Ovary (tissue), 3 donors: ENCODE data around the gene MAP4K4.

ENCODE experiments used
- EP300 ChIP-seq: sonication (generic); formaldehyde crosslinking; IDR thresholded peaks from one replicate; pipeline ENCODE4 v1.6.1; 2017; ENCODE audit warnings: antibody characterized with exemption
- POLR2A ChIP-seq: fragments of 450-650 bp; IDR thresholded peaks from one replicate; pipeline ENCODE4 v1.6.1; 2017; ENCODE audit warnings: antibody characterized with exemption, mild to moderate bottlenecking, moderate library complexity
- TF ChIP-seq, protein P1 (sequence below), 3 donors: fragments of 450-650 bp in 2 of 3; fragments of 200-600 bp in 1 of 3; IDR thresholded peaks; one replicate each; pipeline versions ENCODE4 v1.5.1 to v1.8.0; 2016 to 2022; ENCODE audit warnings: antibody characterized with exemption in 3 of 3, mild to moderate bottlenecking in 1 of 3
- donor health status: DM: no; HTN: no; CAD: no.

GRCh38 chr2:101732773-101733256 lies 35.3 kb downstream of the MAP4K4 start:
- TF ChIP-seq POLR2A (no peak), EP300 (no peak)
- TF ChIP-seq, protein P1, sequence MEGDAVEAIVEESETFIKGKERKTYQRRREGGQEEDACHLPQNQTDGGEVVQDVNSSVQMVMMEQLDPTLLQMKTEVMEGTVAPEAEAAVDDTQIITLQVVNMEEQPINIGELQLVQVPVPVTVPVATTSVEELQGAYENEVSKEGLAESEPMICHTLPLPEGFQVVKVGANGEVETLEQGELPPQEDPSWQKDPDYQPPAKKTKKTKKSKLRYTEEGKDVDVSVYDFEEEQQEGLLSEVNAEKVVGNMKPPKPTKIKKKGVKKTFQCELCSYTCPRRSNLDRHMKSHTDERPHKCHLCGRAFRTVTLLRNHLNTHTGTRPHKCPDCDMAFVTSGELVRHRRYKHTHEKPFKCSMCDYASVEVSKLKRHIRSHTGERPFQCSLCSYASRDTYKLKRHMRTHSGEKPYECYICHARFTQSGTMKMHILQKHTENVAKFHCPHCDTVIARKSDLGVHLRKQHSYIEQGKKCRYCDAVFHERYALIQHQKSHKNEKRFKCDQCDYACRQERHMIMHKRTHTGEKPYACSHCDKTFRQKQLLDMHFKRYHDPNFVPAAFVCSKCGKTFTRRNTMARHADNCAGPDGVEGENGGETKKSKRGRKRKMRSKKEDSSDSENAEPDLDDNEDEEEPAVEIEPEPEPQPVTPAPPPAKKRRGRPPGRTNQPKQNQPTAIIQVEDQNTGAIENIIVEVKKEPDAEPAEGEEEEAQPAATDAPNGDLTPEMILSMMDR (IDR thresholded peaks at IDR 0.05): no peak
